Measurements from ENCODE around the gene SPEG.
A peak's percentile ranks its signal among the peaks of the same experiment; 100 is the strongest.

Gene SPEG

GRCh38 chr2:219538504-219538951, 103.9 kb downstream of the SPEG start:
- no peak for DNase-seq

DNA sequence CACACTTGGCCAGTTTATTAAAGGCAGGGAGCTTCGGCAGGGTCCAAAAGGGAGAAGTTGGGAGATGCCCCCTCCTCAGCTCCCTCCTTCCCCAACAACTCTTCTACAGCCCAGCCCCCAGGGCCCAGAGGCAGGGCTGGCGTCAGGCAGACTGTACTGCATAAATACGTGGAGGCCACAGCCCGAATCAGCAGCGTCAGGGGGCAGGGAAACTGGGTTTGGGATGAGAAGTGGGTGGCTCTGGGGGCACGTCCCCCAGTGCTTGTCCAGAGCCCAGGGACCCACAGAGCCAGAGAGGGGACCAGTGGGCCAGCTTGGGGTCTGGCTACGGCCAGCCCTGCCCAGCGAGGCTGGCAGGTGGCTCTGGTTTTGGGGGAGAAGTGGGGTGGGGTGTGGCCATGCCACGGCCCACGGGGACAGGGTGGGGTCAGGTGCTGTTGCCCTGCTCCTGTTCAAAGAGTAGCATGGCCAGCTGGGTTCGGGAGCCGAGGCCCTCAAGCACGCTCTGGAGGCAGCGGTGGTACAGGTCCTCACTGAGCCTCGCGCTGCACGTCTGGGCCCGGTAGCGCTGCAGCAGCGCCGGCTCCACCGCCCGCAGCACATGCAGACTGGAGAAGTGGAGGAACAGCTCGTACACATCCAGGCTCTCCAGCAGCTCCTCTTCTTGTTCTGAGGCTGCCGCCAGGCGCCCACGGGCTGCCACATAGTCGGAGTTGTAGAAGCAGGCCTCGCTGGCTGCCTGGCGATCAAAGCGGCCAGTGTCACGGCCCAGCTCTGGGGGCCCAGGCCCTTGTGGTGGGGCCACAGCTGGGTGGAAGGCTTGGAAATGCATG, 104.5 kb downstream of the SPEG start:
- no peak for DNase-seq

GRCh38 chr2:219539926-219540678, 105.5 kb downstream of the SPEG start:
- no peak for DNase-seq

DNA sequence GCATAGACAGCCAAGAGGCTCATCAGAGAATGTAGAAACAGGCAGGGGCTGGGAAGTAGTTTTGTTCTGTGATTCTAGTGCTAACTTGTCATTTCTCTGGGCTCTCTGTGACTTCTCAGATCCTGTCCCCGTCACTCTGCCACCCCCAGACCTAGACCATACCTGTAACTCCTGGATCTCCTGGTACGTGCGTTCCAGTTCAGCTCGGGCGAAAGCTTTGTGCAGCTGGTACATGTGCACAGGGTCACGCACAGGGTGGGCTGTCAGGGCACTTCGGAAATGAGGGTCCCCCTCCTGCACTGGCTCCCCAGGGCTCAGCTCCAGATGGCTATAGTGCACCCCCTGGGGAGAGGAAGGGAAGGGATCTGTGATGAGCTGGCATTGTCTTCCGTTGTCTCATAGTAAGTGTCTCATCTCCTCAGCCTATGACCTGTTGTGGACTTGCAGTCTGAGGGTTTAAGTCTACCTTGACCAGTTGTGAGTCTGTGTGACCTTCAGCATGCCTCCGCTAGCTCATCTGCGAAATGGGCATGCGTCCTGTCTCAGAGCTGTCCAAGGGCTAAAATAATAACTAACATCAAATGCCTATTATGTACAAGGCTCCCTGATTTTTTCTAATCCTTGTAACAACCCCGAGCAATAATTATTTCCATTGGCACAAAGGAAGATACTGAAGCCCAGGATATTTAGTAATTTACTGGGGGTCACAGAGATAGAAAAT, 106.3 kb downstream of the SPEG start:
- DNase-seq: no peak

GRCh38 chr2:219541611-219542180, 107.1 kb downstream of the SPEG start:
- DNase-seq: peak; percentile 90

DNA sequence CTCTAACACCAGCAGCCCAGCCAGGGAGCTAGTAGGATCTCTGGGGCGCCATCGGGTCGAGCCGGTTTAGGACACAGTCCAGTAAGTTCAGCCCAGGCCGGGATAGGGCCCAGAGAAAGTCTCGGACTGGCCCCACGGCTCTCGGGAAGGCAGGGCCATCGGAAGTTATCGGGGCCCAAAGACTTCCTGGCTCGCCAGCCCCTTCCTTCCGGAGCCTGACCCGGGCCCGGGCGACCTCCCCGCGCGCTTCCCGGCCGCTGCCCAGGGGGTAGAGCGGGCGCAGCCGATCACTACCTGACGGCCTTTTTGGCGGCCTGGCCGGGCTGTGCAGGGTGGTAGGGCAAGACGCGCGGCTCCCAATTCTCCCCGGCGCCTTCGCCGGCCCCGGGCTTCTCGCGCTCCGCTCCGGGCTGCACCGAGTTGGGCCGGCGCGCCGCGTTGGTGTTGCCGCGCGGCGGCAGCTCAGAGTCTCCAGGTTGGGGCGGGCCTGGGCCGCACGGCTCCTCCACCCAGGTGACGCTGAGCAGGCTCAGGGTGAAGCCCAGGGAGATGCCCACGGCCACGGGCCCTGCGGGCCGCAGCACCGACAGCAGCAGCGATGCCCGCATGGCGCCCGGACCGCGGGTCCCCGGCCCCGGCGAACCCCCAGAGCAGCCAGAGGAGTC, 108.4 kb downstream of the SPEG start:
- no peak for DNase-seq

DNA sequence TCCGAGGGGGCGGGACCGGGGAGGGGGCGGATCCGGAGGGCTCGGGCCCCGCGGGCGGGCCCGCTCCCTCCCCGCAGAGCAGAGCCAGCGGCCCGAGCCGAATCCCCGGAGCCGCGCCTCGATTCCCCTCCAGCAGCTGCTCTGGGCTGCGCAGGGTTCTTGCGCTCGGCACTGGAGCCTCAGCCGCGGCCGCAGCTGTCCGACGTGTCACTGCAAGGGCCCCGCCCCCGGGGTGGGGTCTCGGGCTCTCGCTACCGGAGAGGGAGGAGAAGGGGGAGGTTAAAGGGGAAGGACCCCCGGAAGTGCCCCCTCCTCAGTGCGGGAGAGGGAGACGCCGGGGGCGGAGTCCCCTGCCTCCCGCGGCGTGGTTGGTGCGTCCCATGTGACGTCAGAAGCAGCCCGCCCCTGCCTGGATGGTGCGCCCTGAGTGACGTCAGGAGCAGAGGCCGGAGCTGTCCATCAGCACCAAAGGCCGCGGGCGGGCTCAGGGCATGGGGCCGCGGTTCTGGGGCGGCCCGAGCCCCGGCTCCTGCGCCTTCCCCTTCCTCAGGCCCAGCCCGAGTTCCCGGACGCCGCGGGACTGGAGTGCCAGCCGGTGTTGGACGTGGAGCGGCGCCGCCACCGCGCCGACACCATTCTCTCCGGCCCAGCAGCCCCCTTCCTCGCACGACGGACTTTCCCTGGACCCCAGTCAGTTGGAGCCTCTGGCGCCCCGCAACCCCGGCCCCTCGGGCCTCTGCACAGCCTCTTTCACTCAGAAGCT, 109.1 kb downstream of the SPEG start, which contains the start of the genes CHPF and TMEM198:
TSS of gene CHPF (minus strand) at position 214 of the 763 bp plus-strand sequence. CDS start 271 bp downstream, outside the sequence.
TSS of gene TMEM198 (plus strand) at position 433 of the 763 bp plus-strand sequence. CDS start 700 bp downstream, outside the sequence.
- DNase-seq: peak; percentile 93

- DNase-seq: no peak
Observed at GRCh38 chr2:219544567-219544966, 109.9 kb downstream of the SPEG start.

GRCh38 chr2:219545295-219545942, 110.8 kb downstream of the SPEG start:
- no peak for DNase-seq

DNA sequence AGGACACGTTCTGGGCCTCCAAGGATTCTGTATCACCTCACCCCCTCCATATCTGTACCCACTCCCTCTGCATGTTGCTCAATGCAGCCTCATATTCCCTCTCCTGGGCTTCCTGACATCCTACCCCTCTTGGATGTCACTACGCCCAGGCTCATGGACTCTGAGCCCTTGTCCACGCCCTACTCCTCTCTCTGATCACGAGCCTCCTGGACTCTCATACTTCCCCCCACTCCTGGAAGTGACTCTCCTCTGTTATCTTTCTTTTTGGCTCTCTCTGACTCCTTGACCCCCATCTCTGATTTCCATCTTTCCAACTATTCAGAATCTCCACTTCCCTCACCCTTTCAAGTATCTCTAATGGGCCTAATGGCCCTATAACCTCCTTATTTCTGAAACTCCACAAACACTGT, 111.3 kb downstream of the SPEG start:
- DNase-seq: no peak

- DNase-seq: no peak
Observed at GRCh38 chr2:219547621-219548020, 113.0 kb downstream of the SPEG start.

Data from activated CD4-positive, CD25-positive, alpha-beta regulatory T cell treated with anti-CD3 and anti-CD28 coated beads, Interleukin-2, amount 50 U/mL, for 72 hours (primary cell).